T-helper 2 cell (primary cell): ENCODE results near the gene DEUP1.
A peak's percentile ranks its signal among the peaks of the same experiment; 100 is the strongest.
"Not testable (repeated sequence)": the region's sequence is repeated elsewhere in the genome, so short reads cannot be mapped to it uniquely, and the experiment has no call there.

Source experiments
- DNase-seq, 5 experiments: peaks; one replicate each; pipeline versions ENCODE4 v3.0.0 to v3.0.0-alpha.2; 2012 to 2022

Gene DEUP1

GRCh38 chr11:93361435-93361834 is 30.9 kb downstream of the DEUP1 start:
- peak in 1 of 5 experiments; percentile 3 for DNase-seq

DNA sequence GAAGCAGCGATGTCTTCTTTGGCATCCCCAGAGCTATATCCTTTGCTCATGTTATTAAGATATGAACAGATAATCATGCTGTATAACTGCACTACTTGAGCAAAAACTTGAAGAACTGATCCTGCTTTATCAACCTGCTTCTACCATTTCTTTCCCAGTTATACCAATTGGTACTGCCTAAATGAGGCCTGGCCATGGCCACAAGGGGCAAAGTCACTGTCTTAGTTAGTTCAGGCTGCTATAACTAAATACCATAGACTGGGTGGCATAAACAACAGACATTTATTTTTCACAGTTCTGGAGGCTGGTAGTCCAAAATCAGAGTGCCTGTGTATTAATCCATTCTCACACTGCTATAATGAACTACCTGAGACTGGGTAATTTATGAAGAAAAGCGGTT is 37.5 kb downstream of the DEUP1 start:
- DNase-seq: no peak

DNA sequence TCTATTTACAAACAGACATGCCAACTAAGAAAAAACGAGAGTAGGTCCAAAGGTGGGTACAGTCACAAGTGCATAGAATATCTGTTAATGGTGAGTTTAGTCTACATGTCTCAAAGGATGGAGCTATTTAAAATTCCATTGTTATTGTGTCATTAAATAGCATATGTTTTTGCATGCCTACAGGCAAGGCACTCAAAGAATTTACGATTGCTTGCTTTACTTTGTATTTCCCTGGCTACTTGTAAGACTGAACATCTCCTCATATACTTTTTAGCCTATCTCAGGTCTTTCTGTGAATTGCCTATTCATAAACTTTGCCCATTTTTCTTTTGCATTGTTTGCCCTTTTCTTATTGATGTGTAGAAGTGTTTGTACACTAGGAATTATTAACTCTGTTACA is 39.7 kb downstream of the DEUP1 start:
- no peak for DNase-seq

DNA sequence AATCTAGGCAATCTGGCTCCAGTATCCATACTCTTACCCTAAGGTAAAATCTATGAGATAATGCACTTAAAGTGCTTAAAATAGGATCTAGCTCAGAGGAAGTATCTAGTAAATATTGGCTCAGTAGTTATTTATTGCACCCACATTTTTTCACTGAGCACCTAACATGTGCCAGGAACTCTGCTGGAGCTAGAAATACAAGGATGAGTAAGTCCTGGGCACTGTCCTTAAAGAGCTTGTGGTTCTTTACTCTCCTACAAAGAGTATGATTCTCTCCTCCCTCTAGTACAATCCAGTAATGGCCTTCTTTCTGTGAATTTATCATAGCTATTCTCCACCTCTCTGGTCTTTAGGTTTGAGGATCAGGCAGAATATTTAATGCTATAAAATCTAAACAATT is 59.2 kb downstream of the DEUP1 start:
- DNase-seq: no peak

GRCh38 chr11:93392867-93393266 is 62.3 kb downstream of the DEUP1 start:
- DNase-seq: no peak

DNA sequence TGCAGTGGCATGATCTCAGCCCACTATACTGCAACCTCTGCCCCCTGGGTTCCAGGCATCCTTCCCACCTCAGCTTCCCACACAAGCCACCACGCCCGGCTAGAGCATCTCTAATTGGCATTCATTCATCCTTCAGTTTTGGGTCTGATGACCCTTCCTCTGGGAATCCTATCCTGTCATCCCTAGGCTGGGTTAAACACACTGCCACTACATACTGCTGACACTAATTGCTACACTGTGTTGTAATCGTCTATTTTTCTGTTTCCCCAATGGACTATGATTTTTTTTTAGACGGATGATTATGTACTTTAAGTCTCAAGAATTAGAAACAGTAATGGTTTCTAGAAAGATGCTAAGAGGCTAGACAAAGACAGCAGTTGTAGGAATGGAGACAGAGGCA is 62.8 kb downstream of the DEUP1 start:
- no peak for DNase-seq

- DNase-seq: no peak
Observed at GRCh38 chr11:93394488-93394887, 63.9 kb downstream of the DEUP1 start.

- DNase-seq: no peak
Observed at GRCh38 chr11:93396316-93396715, 65.8 kb downstream of the DEUP1 start.

GRCh38 chr11:93403930-93404329 is 73.4 kb downstream of the DEUP1 start:
- no peak for DNase-seq

- DNase-seq: no peak
Observed at GRCh38 chr11:93407777-93408401, 77.3 kb downstream of the DEUP1 start.

- DNase-seq: no peak
Observed at GRCh38 chr11:93410441-93410840, 79.9 kb downstream of the DEUP1 start.

- no peak for DNase-seq
Observed at GRCh38 chr11:93411705-93412104, 81.2 kb downstream of the DEUP1 start.

GRCh38 chr11:93432247-93432646 is 101.7 kb downstream of the DEUP1 start:
- DNase-seq: no peak

GRCh38 chr11:93443232-93443631 is 112.7 kb downstream of the DEUP1 start:
- DNase-seq: not testable (repeated sequence)

- peak in 1 of 5 experiments; percentile 50 for DNase-seq
Observed at GRCh38 chr11:93444617-93445073, 114.1 kb downstream of the DEUP1 start.

DNA sequence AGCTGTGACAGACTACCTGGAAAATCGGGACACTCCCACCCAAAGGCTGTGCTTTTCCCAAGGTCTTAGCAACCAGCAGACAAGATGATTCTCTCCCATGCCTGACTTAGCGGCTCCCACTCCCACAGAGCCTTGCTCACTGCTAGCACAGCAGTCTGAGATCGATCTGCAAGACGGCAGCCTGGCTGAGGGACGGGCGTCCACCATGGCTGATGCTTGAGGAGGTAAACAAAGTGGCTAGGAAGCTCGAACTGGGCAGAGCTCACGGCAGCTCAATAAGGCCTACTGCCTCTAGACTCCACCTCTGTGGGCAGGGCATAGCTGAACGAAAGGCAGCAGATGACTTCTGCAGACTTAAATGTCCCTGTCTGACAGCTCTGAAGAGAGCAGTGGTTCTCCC is 127.7 kb downstream of the DEUP1 start:
- no peak for DNase-seq

DNA sequence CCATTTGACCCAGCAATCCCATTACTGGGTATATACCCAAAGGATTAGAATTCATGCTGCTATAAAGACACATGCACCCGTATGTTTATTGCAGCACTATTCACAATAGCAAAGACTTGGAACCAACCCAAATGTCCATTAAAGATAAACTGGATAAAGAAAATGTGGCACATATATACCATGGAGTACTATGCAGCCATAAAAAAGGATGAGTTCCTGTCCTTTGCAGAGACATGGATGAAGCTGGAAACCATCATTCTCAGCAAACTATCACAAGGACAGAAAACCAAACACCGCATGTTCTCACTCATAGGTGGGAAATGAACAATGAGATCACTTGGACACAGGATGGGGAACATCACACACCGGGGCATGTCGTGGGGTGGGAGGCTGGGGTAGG is 133.1 kb downstream of the DEUP1 start:
- not testable (repeated sequence) for DNase-seq

DNA sequence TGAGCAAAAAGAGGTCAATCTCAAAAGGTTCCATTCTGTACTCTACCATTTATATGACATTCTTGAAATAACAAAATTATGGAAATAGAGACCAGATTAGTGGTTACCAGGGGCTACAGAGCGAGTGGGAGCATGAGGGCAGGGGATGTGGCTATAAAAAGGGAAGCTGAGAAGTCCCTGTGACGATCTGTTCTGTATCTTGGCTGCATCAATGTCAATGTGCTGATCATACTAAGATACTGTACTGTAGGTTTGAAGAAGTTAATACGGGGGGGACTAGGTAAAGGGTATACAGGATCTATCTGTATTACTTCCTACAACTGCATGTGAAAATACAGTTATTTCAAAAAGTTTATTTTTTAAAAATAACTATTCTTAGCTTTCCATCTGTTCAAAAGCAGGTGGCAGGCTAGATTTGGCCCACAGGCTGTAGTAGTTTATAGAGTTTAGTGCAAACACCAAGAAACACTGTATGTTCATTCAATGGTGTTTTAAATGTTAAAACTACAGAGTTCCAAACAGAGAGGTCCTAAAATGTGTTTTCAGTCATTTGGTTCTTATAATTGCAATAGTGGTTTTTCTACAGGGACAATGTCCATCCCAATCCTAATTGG is 134.5 kb downstream of the DEUP1 start:
- no peak for DNase-seq

GRCh38 chr11:93467054-93467453 is 136.5 kb downstream of the DEUP1 start:
- DNase-seq: no peak

DNA sequence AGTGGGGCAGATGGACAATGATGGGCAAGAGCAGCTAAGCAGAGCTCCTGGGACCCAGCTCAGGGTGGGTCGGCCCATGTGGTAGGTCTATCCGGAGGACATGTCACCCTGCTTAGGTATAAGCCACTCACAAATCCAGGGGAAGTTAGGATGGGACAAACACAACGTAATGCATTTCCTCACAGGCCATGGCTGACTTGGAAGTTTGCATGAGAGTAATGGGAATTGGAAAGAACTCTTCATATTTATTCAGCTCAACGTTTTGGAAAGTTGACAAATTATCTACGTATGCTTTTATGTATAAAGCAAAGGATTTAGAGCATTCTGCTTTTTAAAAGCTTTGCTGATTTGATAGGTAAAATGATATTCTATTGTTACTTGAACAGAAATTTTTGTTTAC is 137.7 kb downstream of the DEUP1 start:
- DNase-seq: no peak

- DNase-seq: no peak
Observed at GRCh38 chr11:93474123-93474522, 143.6 kb downstream of the DEUP1 start.

- no peak for DNase-seq
Observed at GRCh38 chr11:93476796-93477195, 146.3 kb downstream of the DEUP1 start.

DNA sequence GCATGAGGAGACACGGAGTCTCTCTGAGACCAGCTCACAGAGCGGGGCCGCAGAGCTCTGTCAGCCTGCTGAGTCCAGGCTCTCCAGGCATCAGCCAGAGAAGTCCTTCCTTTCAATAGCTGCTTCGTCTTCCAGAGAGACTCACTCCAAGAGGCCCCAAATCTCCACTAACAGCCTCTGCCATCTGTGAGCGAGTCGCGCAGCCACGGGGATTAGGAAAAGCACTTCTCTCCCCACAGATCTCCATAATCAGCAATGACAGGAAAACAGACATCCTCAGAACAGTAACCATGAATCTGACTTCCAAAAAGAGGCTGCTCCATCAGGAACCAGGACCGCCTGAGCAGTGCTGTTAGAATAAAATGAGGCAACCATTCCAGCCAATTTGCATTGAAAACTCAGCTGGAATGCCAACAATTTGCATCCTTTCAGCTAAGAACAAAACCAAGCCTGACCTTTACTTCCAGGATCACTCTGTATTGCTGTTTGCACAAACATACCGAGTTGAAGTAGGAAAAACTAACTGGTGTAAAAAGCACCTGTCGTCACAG is 147.2 kb downstream of the DEUP1 start:
- DNase-seq: no peak

DNA sequence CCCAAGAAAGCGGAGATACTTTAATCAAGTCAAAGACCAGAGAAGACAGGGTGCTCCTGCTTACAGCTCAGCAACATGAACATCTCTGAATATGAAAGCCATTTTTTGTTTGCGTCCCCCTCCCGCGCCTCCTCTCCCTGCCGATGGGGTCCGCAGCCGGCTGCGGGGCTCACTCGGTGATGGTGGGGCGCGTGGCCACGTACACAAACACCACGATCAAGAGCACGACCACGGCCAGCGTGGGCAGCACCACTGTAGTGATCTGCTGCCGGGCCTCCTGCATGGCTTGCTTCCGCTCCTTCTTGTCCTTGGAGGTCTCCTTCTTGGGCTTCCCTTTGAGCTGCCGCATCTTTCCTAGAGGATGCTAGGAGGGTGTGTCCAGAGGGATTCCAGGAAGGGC is 148.3 kb downstream of the DEUP1 start:
- DNase-seq: no peak

DNA sequence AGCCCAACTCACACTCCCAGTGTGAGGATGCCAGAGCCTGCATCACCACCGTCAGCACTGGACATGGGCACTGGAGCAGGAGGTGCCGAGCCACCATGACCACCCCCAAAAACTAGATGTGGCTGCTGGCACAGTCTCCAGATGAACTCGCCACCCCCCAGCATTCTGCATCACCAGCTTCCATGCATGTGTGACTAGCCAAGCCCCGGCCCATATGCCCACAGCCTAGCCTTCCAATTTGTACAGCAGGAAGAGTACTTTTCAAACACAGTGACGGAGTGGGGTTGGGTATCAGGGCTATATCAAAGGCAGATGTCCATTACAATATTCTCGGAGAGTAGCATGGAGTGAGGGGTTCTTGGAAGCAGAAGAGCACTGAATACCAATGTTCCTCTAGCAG is 149.7 kb downstream of the DEUP1 start:
- no peak for DNase-seq
